B cell (primary cell): ENCODE results near the gene HCFC2. TPM values are rescaled to one million over a fixed set of nuclear protein-coding genes. Genes with fewer than 3 reads are reported as not detected.

Experiments used
- ATAC-seq: fragments of 200-7000 bp; cut with Tn5 transposase; one replicate; pipeline ENCODE4 v1.10.0; 2021; ENCODE audit warnings: low read depth, mild to moderate bottlenecking, moderate number of reproducible peaks, moderate library complexity
- CTCF ChIA-PET: fragments of 350-600 bp; sonication (Branson Sonifier 250); formaldehyde crosslinking; loops from one replicate; lab custom pipeline; 2021; ENCODE audit warnings: antibody characterized with exemption, inconsistent platforms; lab: Charles Lee
- POLR2A ChIA-PET: fragments of 350-600 bp; sonication (Branson Sonifier 250); formaldehyde crosslinking; loops from one replicate; lab custom pipeline; 2021; ENCODE audit warnings: antibody characterized with exemption; lab: Charles Lee
- DNase-seq: peaks from one replicate; pipeline ENCODE4 v3.0.0; 2013
- H2AFZ ChIP-seq: 2 replicates; pipeline ENCODE4 v1.6.1; 2012; ENCODE audit warnings: mild to moderate bottlenecking, low read depth, low read length; ENCODE audit not compliant: insufficient read depth, poor library complexity, severe bottlenecking
- H3K27ac ChIP-seq, 2 donors: 1 replicate in 1 of 2; 2 replicates in 1 of 2; pipeline ENCODE4 v1.5.1; 2012 to 2013; ENCODE audit warnings: low read length in 2 of 2, mild to moderate bottlenecking in 2 of 2, moderate library complexity in 1 of 2
- H3K27me3 ChIP-seq, 4 experiments: fragments of 200-600 bp in 1 of 4; sonication (generic) in 1 of 4; replicated peaks in 1 of 4; 1 replicate in 2 of 4; 2 replicates in 2 of 4; pipeline versions ENCODE4 v1.6.1 to v1.7.0; 2013 to 2016; ENCODE audit warnings: low read length in 3 of 4, mild to moderate bottlenecking in 2 of 4, mixed read lengths in 1 of 4, moderate library complexity in 1 of 4; ENCODE audit not compliant: insufficient read depth in 4 of 4, control insufficient read depth in 3 of 4; ENCODE audit errors: control extremely low read depth in 1 of 4
- H3K36me3 ChIP-seq, 2 experiments: replicated peaks in 1 of 2; 1 replicate in 1 of 2; 2 replicates in 1 of 2; pipeline versions ENCODE4 v1.6.1 to v1.7.1; 2013; ENCODE audit warnings: low read length in 1 of 2; ENCODE audit not compliant: insufficient read depth in 2 of 2, control insufficient read depth in 1 of 2; ENCODE audit errors: control extremely low read depth in 1 of 2, extremely low read depth in 1 of 2
- H3K4me1 ChIP-seq, 2 donors: fragments of 200-600 bp in 1 of 2; sonication (generic) in 1 of 2; 1 replicate in 1 of 2; 2 replicates in 1 of 2; pipeline versions ENCODE4 v1.5.1 to v1.6.1; 2013 to 2017; ENCODE audit warnings: low read length in 2 of 2; ENCODE audit not compliant: control insufficient read depth in 2 of 2, insufficient read depth in 2 of 2
- H3K4me2 ChIP-seq: replicated peaks from 2 replicates; pipeline ENCODE3; 2012; ENCODE audit warnings: mild to moderate bottlenecking, low read depth, low read length; ENCODE audit not compliant: poor library complexity, severe bottlenecking
- H3K4me3 ChIP-seq, 5 experiments: fragments of 200-600 bp in 1 of 5; sonication (generic) in 1 of 5; 1 replicate in 3 of 5; 2 replicates in 2 of 5; pipeline versions ENCODE4 v1.5.1 to v1.7.0; 2011 to 2016; ENCODE audit warnings: low read length in 4 of 5, mild to moderate bottlenecking in 4 of 5, low read depth in 2 of 5, control low read depth in 1 of 5, moderate library complexity in 1 of 5; ENCODE audit not compliant: insufficient read depth in 1 of 5; ENCODE audit errors: control extremely low read depth in 1 of 5, extremely low read depth in 1 of 5
- H3K79me2 ChIP-seq: fragments of 200-600 bp; sonication (generic); one replicate; pipeline ENCODE4 v1.6.0; 2016; ENCODE audit warnings: low read length; ENCODE audit not compliant: control insufficient read depth, insufficient read depth
- H3K9ac ChIP-seq: fragments of 200-600 bp; sonication (generic); 2 replicates; pipeline ENCODE4 v1.6.1; 2017; ENCODE audit warnings: mild to moderate bottlenecking, low read length, moderate library complexity
- H3K9me3 ChIP-seq, 3 donors: one replicate each; pipeline versions ENCODE4 v1.6.1 to v1.7.1; 2013; ENCODE audit warnings: low read length in 2 of 3; ENCODE audit not compliant: control insufficient read depth in 2 of 3, insufficient read depth in 1 of 3; ENCODE audit errors: control extremely low read depth in 1 of 3
- H4K20me1 ChIP-seq: 2 replicates; pipeline ENCODE4 v1.6.0; 2012; ENCODE audit warnings: mild to moderate bottlenecking, low read length; ENCODE audit not compliant: insufficient read depth, control insufficient read depth, poor library complexity, severe bottlenecking
- H3K27ac Mint-ChIP-seq: one replicate; pipeline ENCODE4 v1.8.0; 2021; ENCODE audit warnings: mixed read lengths
- H3K27me3 Mint-ChIP-seq: one replicate; pipeline ENCODE4 v1.8.0; 2021; ENCODE audit warnings: mixed read lengths
- H3K4me1 Mint-ChIP-seq: one replicate; pipeline ENCODE4 v1.8.0; 2021; ENCODE audit warnings: mixed read lengths
- H3K4me3 Mint-ChIP-seq: one replicate; pipeline ENCODE4 v1.8.0; 2021; ENCODE audit warnings: mixed read lengths
- H3K9me3 Mint-ChIP-seq: one replicate; pipeline ENCODE4 v1.8.0; 2022; ENCODE audit warnings: mixed read lengths; ENCODE audit not compliant: insufficient read depth
- EZH2 ChIP-seq: IDR thresholded peaks from 2 replicates; pipeline ENCODE4 v1.6.1; 2012; ENCODE audit warnings: borderline replicate concordance, low read depth, mild to moderate bottlenecking, moderate library complexity, low read length; ENCODE audit not compliant: insufficient read depth, poor library complexity, severe bottlenecking
- WGBS: methylation state at CpG from one replicate; pipeline ENCODE4 v1.1.5; 2013; ENCODE audit warnings: missing lambda C conversion rate; ENCODE audit not compliant: insufficient coverage; 5-methylcytosine and 5-hydroxymethylcytosine counted together
- intact Hi-C: fragments of 100-400 bp; cut with micrococcal nuclease; formaldehyde crosslinking; loops from one replicate; pipeline ENCODE4 v1.10.0; 2022
- polyA plus RNA-seq: library from polyadenylated mRNA; depleted of rRNA; stranded (reverse); fragments of >200 nt; gene quantifications from 2 replicates; pipeline ENCODE4 v1.2.3, GENCODE V29; 2012
- total RNA-seq, 2 donors: library from RNA; stranded (reverse); fragments of 120-200 nt in 1 of 2; gene quantifications; 1 replicate in 1 of 2; 2 replicates in 1 of 2; pipeline versions ENCODE4 v1.2.3 to v1.2.4, GENCODE V29; 2013 to 2022
- TF ChIP-seq, protein P1 (sequence below): fragments of 200-600 bp; IDR thresholded peaks from one replicate; pipeline ENCODE4 v1.8.0; 2022; ENCODE audit warnings: antibody characterized with exemption, mild to moderate bottlenecking

HCFC2 gene
- total and polyA plus RNA-seq, 2 donors (not counting 1 experiment from before 2014, with no cell fraction given): 8.2 to 10.5 TPM

DNA sequence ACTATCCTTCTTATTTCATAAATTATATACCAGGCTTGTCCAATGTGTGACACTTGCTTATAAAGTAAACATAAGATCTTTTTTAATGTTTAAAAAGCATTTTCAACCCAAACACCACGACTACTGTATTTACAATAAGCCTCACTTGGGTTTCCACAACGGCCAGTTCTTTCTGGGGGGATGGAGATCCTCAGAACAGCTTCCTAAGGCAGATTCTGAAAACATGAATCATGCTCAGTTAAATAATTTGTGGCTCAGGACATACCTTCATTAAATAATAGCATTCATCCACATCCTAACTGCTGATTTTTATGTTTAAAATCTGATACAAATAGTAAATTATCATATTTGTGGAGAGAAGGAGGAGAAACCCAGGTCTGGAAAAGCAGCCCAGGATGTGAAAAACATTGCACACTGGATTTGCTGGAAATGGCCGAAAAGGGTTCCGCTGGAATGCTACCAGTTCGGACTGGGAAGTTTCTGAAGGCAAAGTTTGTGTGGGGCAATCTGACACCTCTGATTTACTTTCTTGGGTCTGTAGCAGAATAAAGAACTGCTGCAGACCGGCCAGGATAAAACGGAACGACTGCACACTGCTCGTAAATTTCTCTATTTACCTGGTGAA lies 14.9 kb upstream of the HCFC2 start:
- Histone ChIP-seq H3K9ac (no peak overlapping the region), H3K36me3 (no peaks in the 10 kb centered on the region), H3K9me3 (no peaks in the 10 kb centered on the region), H2AFZ (peak overlapping the region; percentile 47), H3K4me2 (no peak overlapping the region), H4K20me1 (no peaks in the 10 kb centered on the region), H3K27me3 (peaks cover 0 to 17% (median 15%) of the 10 kb centered on the region in 4 experiments), H3K4me3 (no peak overlapping the region), H3K27ac (no peak overlapping the region), H3K79me2 (no peaks in the 10 kb centered on the region), H3K4me1 (peaks cover 5 to 8% of the 10 kb centered on the region in 2 donors)
- ChIA-PET CTCF (no interaction called here), POLR2A (no interaction called here)
- no peak overlapping the region for H3K4me3 Mint-ChIP-seq
- H3K27ac Mint-ChIP-seq: no peak overlapping the region
- intact Hi-C loops: no loop called here
- H3K9me3 Mint-ChIP-seq: no peaks in the 10 kb centered on the region
- H3K27me3 Mint-ChIP-seq: peaks cover 38% of the 10 kb centered on the region
- 54% methylated on average over 8 of the region's 9 CpGs for WGBS
- ATAC-seq (no peak), DNase-seq (no peak)
- TF ChIP-seq, protein P1, sequence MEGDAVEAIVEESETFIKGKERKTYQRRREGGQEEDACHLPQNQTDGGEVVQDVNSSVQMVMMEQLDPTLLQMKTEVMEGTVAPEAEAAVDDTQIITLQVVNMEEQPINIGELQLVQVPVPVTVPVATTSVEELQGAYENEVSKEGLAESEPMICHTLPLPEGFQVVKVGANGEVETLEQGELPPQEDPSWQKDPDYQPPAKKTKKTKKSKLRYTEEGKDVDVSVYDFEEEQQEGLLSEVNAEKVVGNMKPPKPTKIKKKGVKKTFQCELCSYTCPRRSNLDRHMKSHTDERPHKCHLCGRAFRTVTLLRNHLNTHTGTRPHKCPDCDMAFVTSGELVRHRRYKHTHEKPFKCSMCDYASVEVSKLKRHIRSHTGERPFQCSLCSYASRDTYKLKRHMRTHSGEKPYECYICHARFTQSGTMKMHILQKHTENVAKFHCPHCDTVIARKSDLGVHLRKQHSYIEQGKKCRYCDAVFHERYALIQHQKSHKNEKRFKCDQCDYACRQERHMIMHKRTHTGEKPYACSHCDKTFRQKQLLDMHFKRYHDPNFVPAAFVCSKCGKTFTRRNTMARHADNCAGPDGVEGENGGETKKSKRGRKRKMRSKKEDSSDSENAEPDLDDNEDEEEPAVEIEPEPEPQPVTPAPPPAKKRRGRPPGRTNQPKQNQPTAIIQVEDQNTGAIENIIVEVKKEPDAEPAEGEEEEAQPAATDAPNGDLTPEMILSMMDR: no peak
- TF ChIP-seq EZH2: no peak
- peaks cover 6% of the 10 kb centered on the region for H3K4me1 Mint-ChIP-seq

DNA sequence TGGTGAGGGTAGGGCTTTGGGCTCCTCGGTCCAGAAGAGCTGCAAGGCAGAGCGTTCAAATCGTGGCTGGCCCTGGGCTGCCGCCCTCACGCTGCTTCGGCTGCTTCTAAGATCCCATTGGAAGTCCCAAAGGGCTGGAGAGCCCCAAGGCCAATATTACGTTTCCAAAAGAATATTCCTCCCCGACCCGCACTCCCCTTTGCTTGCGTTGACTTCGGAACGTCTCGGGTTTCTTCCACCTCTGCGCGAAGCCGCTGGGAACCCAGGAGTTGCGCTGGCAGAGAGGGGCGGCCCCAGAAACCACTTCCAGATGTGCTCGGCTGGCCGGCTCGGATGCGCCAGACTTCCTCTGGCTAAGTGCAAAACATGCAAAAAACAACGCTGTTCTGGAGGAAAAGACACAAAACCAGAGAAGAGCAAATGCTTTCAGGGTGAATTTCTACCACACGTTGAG lies 14.4 kb upstream of the HCFC2 start, which contains the start of gene GLT8D2:
GLT8D2 (minus strand) TSS at position 285 of the 454 bp plus-strand sequence. CDS start 30,539 bp downstream, outside the sequence.
- Histone ChIP-seq H3K79me2 (no peaks in the 10 kb centered on the region), H4K20me1 (no peaks in the 10 kb centered on the region), H3K36me3 (no peaks in the 10 kb centered on the region), H3K9ac (no peak within 1 kb of the TSS), H3K4me3 (no peak within 1 kb of the TSS), H3K27me3 (peaks cover 0 to 22% (median 15%) of the 10 kb centered on the region in 4 experiments), H2AFZ (peak within 1 kb of the TSS; percentile 47), H3K27ac (no peak within 1 kb of the TSS), H3K4me2 (peak within 1 kb of the TSS; percentile 40), H3K9me3 (no peaks in the 10 kb centered on the region), H3K4me1 (peaks cover 5 to 8% of the 10 kb centered on the region in 2 donors)
- ATAC-seq (no peak), DNase-seq (no peak)
- WGBS: 9% methylated on average over 22 of the region's 24 CpGs
- peaks cover 40% of the 10 kb centered on the region for H3K27me3 Mint-ChIP-seq
- POLR2A ChIA-PET: no interaction called here
- intact Hi-C loops: no loop called here
- TF ChIP-seq EZH2: no peak
- TF ChIP-seq, protein P1: no peak
- CTCF ChIA-PET: no interaction called here
- peaks cover 6% of the 10 kb centered on the region for H3K4me1 Mint-ChIP-seq
- H3K9me3 Mint-ChIP-seq: no peaks in the 10 kb centered on the region
- H3K4me3 Mint-ChIP-seq: no peak within 1 kb of the TSS
- no peak within 1 kb of the TSS for H3K27ac Mint-ChIP-seq
